ENCODE results near the gene WRAP53.
A peak's percentile ranks its signal among the peaks of the same experiment; 100 is the strongest.

WRAP53 gene

DNA sequence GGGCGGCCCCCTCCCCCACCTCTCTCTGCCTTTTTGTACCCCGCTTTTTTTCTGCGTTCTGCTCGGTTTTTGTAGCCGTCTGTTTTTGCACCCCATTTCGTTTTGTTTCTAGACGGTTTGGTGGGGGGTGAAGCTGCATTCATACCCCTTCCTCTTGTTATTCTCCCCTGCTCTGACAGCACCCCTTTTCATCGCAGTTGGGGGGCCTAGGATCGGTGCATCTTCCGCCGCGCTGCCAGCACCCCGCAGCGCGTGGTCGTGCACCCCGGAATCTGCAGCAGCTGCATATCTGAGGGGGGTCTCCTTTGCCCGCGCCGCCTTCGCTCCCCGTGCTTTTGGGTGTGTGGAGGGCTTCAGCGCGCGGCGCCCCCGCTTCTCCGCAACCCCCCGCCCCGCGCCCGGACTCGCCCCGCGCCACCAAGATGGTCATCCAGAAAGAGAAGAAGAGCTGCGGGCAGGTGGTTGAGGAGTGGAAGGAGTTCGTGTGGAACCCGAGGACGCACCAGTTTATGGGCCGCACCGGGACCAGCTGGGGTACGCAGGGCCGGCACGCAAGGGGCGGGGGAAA, 37.1 kb upstream of the WRAP53 start:
- TF ChIP-seq, protein P1, sequence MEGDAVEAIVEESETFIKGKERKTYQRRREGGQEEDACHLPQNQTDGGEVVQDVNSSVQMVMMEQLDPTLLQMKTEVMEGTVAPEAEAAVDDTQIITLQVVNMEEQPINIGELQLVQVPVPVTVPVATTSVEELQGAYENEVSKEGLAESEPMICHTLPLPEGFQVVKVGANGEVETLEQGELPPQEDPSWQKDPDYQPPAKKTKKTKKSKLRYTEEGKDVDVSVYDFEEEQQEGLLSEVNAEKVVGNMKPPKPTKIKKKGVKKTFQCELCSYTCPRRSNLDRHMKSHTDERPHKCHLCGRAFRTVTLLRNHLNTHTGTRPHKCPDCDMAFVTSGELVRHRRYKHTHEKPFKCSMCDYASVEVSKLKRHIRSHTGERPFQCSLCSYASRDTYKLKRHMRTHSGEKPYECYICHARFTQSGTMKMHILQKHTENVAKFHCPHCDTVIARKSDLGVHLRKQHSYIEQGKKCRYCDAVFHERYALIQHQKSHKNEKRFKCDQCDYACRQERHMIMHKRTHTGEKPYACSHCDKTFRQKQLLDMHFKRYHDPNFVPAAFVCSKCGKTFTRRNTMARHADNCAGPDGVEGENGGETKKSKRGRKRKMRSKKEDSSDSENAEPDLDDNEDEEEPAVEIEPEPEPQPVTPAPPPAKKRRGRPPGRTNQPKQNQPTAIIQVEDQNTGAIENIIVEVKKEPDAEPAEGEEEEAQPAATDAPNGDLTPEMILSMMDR (IDR thresholded peaks at IDR 0.05; ENCODE audit: low read depth, low read length, missing control alignments), result no peak
- in situ Hi-C loops (cut with HindIII; ENCODE audit: low sequenced_read_pairs), result no loop called here
- DNase-seq (ENCODE audit: low read depth), result no peak
- peak overlapping the region; percentile 34 for H3K4me3 ChIP-seq (ENCODE audit: low read depth, low read length)

DNA sequence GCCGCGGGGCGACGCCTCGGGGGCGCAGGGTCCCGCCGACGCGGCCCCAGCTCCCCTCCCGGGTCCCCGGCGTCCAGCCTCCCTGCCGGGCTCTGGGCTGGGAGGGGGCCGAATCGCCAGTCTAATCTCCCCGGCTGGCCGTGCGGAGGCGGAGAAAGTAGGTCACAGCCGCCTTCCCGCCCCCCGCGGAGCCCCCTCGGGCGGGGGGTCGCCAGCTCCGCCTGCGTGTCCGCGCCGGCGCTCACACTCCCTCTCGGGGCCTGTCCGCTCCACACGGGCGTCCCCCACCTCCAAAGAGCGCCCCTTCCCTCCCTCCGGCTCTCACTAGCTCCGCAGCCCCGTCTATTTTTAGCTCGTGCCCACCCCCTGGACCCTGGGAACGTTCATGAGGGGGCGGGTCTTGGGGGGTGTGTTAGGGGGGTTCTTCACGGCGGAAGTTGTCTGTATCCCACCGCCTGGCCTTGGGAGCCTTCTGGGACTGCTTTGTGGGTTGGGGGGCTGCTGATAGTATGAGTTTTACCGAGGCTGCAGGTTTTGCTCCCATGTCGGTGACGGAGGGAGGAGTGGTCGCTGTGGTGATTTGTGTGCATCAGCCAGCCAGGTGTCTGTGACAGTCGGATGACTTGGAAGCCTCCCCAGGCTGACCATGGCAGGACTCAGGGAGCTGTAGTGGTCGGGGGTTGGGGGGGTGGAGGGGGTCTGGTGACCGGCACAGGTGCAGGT, 36.5 kb upstream of the WRAP53 start:
- peak overlapping the region; percentile 34 for H3K4me3 ChIP-seq (ENCODE audit: low read depth, low read length)

DNA sequence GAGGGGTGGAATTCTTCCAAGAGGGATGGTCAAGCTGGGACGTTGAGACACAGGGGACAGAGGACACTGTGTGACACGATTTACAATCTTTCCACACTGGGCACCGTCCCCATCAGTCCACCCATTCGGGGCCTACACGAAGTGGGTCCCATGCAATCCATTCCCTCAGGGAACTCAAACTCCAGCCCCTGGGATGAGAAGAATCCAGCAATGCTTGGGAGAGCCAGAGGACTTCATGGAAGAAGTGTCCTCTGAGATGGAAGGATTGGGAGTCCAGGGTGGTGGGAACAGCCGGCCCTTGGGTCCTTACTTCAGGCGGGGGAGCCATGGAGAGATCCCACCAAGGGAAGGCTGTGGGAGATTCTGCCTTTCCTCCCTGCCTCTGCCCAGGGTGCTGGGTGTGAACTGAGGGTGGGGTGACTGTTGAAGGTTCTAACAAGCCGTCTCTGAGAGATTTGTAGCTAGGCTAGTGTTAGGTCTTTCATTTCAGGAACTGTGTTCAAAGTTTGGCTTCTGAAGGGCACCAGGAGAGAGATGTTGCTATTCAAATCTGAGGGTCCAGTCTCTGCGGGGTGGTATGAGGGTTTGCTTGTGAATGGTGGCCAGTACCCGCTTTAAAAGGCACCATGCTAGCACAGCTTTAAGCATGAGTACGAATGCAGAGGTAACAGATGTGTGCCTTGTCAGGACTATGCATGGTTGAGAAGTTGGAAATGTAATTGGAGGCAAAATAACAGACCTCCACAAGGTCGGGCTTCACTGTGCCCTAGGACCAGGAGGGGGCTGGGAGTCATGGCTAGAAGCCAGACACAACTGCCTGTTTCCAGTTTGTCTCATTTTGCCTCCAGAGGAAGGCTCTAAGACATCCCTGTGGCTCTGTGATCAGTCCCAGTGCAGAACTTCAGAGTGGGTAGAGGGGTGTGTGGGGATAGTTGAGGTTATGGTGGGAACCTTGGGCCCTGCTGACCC, 35.6 kb upstream of the WRAP53 start:
- in situ Hi-C loops (cut with HindIII; ENCODE audit: low sequenced_read_pairs), result no loop called here
- no peak for DNase-seq (ENCODE audit: low read depth)
- TF ChIP-seq, protein P1 (IDR thresholded peaks at IDR 0.05; ENCODE audit: low read depth, low read length, missing control alignments), result no peak
- H3K4me3 ChIP-seq (ENCODE audit: low read depth, low read length), result no peak overlapping the region

More for the DNA sequence above, 36.5 kb upstream of the WRAP53 start:
- TF ChIP-seq, protein P1 (IDR thresholded peaks at IDR 0.05; ENCODE audit: low read depth, low read length, missing control alignments), result no peak
- in situ Hi-C loops (cut with HindIII; ENCODE audit: low sequenced_read_pairs), result no loop called here
- DNase-seq (ENCODE audit: low read depth), result no peak

DNA sequence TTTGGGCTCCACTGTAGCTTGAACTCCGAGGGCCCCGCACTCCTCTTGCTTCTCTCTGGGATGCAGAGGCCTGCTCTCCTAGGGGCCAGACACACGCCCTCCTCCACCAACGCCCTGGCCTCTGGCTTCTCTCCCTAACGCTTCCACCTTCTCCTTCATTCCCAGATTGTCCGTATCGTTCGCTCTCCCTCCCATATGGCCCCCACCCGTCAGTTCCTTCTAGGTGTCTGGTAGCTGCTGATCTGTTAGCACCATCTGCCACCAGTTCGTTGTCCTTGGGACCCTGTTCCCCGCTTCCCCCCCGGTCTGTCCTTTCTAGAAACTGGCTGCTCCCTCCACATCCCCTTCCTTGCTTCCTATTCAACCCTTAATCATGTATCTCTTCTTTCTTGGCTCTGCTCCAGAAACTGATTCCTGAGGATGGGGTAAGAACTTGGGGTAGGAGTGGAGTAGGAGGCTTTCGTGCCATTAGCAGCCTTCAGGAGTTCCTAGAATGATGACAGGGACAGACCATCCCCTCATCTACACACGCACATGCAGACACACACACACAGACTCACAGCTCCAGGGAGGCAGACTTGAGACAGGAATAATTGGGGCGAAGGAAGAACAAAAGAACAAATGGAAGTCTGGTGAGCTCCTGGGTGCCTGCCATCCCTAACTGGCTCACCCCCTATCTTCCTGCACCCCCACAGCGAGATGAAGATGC, 33.3 kb upstream of the WRAP53 start:
- DNase-seq (ENCODE audit: low read depth), result no peak
- TF ChIP-seq, protein P1 (IDR thresholded peaks at IDR 0.05; ENCODE audit: low read depth, low read length, missing control alignments), result no peak
- H3K4me3 ChIP-seq (ENCODE audit: low read depth, low read length), result no peak overlapping the region
- in situ Hi-C loops (cut with HindIII; ENCODE audit: low sequenced_read_pairs), result no loop called here

DNA sequence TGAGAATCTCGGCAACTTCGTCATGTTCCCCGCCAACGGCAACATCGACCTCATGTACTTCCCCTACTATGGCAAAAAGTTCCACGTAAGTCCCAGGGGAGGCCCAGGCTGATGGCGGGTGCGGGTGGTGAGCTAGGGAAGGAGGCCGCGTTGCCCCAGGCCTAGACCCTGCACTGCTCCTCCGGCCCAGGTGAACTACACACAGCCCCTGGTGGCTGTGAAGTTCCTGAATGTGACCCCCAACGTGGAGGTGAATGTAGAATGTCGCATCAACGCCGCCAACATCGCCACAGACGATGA, 32.8 kb upstream of the WRAP53 start:
- in situ Hi-C loops (cut with HindIII; ENCODE audit: low sequenced_read_pairs), result no loop called here
- DNase-seq (ENCODE audit: low read depth), result no peak
- H3K4me3 ChIP-seq (ENCODE audit: low read depth, low read length), result no peak overlapping the region
- TF ChIP-seq, protein P1 (IDR thresholded peaks at IDR 0.05; ENCODE audit: low read depth, low read length, missing control alignments), result no peak

All from astrocyte of the cerebellum (primary cell).